HEK293T (cell line): Measurements from ENCODE around the gene THOC3.
"Not testable (repeated sequence)": the region's sequence is repeated elsewhere in the genome, so short reads cannot be mapped to it uniquely, and the experiment has no call there.

Experiments
- CTCF ChIA-PET: fragments of 350-600 bp; formaldehyde crosslinking; extraction: SDS; loops from one replicate; lab custom pipeline; 2021; ENCODE audit warnings: antibody characterized with exemption, inconsistent platforms; lab: Yijun Ruan, JAX
- POLR2A ChIA-PET: fragments of 350-600 bp; formaldehyde crosslinking; extraction: SDS; loops from one replicate; lab custom pipeline; 2020; ENCODE audit warnings: antibody characterized with exemption, inconsistent platforms; lab: Yijun Ruan, JAX
- DNase-seq: peaks from one replicate; pipeline ENCODE4 v3.0.0; 2012; ENCODE audit warnings: mixed read lengths; ENCODE audit errors: extremely low spot score
- ZNF384 ChIP-seq: fragments of 450-650 bp; IDR thresholded peaks from 2 replicates; pipeline ENCODE4 v1.6.1; 2016
- TF ChIP-seq, protein P1 (sequence below): fragments of 450-650 bp; IDR thresholded peaks from 2 replicates; pipeline ENCODE4 v1.6.1; 2016

The THOC3 gene

DNA sequence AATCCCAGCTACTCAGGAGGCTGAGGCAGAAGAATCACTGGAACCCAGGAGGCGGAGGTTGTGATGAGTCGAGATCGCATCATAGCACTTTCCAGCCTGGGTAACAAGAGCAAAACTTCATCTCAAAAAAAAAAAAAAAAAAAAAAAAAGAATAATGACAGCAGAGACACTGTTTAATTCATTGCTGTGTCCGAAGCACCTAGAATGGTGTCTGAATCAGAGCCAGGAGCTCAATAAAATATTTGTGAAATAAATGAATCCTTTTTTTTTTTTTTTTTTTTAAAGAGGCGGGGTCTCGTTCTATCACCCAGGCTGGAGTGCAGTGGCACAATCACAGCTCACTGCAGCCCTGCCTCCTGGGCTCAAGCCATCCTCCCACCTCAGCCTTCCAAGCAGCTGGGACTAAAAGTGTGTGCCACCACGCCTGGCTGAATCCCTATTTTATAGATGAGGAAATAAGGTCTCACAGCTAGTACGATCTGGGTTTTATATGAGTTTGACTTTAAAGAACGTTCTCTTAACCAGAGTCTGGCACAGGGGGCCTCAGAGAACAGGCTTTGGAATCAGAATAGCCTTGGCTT lies 47.8 kb downstream of the THOC3 start:
- CTCF ChIA-PET, result interaction anchor here (0.6 kb wide), 1 partner anchor 1384 kb away, joined by 3 read pairs; no protein-coding TSS in a partner anchor
- no peak for DNase-seq
- 0 out of 2 replicates have a peak, but pooled peaks have one; percentile 20 for TF ChIP-seq ZNF384
- TF ChIP-seq, protein P1, sequence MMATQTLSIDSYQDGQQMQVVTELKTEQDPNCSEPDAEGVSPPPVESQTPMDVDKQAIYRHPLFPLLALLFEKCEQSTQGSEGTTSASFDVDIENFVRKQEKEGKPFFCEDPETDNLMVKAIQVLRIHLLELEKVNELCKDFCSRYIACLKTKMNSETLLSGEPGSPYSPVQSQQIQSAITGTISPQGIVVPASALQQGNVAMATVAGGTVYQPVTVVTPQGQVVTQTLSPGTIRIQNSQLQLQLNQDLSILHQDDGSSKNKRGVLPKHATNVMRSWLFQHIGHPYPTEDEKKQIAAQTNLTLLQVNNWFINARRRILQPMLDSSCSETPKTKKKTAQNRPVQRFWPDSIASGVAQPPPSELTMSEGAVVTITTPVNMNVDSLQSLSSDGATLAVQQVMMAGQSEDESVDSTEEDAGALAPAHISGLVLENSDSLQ, result no peak
- POLR2A ChIA-PET, result no interaction called here

DNA sequence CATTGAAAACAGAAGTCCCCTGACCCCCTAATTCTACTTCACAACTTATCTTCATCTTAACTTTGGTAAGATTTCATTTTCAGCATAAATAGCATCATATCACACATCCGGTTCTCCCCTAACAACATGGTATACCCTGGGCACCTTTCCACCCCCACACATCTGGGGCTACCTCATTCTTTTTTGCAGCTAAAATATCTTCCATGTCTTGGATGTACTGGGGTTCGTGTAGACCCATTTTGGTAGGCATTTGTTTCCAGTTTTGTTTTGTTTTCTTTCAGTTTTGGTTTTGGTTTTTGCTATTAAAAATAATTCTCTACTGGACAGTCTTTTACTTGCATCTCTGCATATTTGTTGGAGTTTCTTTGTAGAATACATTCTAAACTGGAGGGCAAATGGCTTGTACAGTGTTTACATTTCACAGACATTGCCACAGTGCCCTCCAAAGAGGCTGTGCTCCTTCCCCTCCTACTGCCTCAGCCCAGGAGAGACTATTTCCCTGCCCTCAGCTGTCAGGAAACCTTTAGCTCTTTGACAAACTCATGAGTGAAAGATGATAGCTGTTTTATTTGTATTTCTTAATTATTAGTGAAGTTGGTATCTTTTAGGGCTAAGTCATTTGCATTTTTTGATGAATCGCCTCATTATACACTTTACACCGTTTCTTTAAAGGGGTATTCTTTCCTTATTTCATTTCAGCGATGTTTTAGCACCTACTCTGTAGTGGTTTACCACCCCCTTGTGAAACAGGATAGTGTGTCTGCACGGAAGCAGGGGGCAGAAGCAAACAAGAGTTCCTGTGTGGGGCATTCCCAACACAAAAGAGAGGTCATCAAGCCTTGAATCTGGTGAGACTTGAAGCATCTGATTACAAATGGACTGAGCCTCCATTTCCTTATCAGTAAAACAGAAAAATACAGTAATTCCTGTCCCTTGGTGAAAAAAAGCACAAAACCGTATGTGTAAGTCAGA lies 52.8 kb downstream of the THOC3 start:
- CTCF ChIA-PET, POLR2A ChIA-PET, DNase-seq: not testable (repeated sequence)

- POLR2A ChIA-PET, DNase-seq, CTCF ChIA-PET: not testable (repeated sequence)
Measured at GRCh38 chr5:175913835-175914672, 54.1 kb downstream of the THOC3 start.

- POLR2A ChIA-PET, CTCF ChIA-PET, DNase-seq: not testable (repeated sequence)
Measured at GRCh38 chr5:175910072-175910471, 58.0 kb downstream of the THOC3 start.
